Measurements from ENCODE around the gene TTC1.
"Not testable (repeated sequence)": the region's sequence is repeated elsewhere in the genome, so short reads cannot be mapped to it uniquely, and the experiment has no call there.

Gene TTC1

GRCh38 chr5:160001457-160001856 lies 7.5 kb upstream of the TTC1 start:
- no peak for DNase-seq (ENCODE audit: low spot score)

GRCh38 chr5:160007514-160007913 lies 1.4 kb upstream of the TTC1 start:
- DNase-seq (ENCODE audit: low spot score) = no peak

GRCh38 chr5:160008529-160008876 lies 436 bp upstream of the TTC1 start:
- not testable (repeated sequence) for DNase-seq (ENCODE audit: low spot score)

GRCh38 chr5:160009591-160009989 lies 651 bp downstream of the TTC1 start:
- no peak for DNase-seq (ENCODE audit: low spot score)

GRCh38 chr5:160011471-160011870 lies 2.5 kb downstream of the TTC1 start:
- no peak for DNase-seq (ENCODE audit: low spot score)

- DNase-seq (ENCODE audit: low spot score) = not testable (repeated sequence)
Measured at GRCh38 chr5:160014197-160014596, 5.3 kb downstream of the TTC1 start.

GRCh38 chr5:160018945-160019625 lies 10.1 kb downstream of the TTC1 start:
- DNase-seq (ENCODE audit: low spot score) = no peak

- DNase-seq (ENCODE audit: low spot score) = no peak
Measured at GRCh38 chr5:160020266-160020770, 11.4 kb downstream of the TTC1 start.

GRCh38 chr5:160020964-160021363 lies 12.0 kb downstream of the TTC1 start:
- no peak for DNase-seq (ENCODE audit: low spot score)

- DNase-seq (ENCODE audit: low spot score) = peak; percentile 75
Measured at GRCh38 chr5:160021831-160022446, 13.0 kb downstream of the TTC1 start.

GRCh38 chr5:160023007-160023907 lies 14.3 kb downstream of the TTC1 start:
- DNase-seq (ENCODE audit: low spot score) = no peak

- DNase-seq (ENCODE audit: low spot score) = no peak
Measured at GRCh38 chr5:160023908-160024630, 15.1 kb downstream of the TTC1 start.

GRCh38 chr5:160029004-160029403 lies 20.1 kb downstream of the TTC1 start:
- no peak for DNase-seq (ENCODE audit: low spot score)

- DNase-seq (ENCODE audit: low spot score) = no peak
Measured at GRCh38 chr5:160029540-160030139, 20.7 kb downstream of the TTC1 start.

- peak; percentile 56 for DNase-seq (ENCODE audit: low spot score)
Measured at GRCh38 chr5:160030631-160031377, 21.9 kb downstream of the TTC1 start.

GRCh38 chr5:160033546-160034252 lies 24.8 kb downstream of the TTC1 start:
- no peak for DNase-seq (ENCODE audit: low spot score)

- DNase-seq (ENCODE audit: low spot score) = no peak
Measured at GRCh38 chr5:160036243-160036642, 27.3 kb downstream of the TTC1 start.

- DNase-seq (ENCODE audit: low spot score) = no peak
Measured at GRCh38 chr5:160036884-160037283, 27.9 kb downstream of the TTC1 start.

- DNase-seq (ENCODE audit: low spot score) = no peak
Measured at GRCh38 chr5:160039810-160040470, 31.0 kb downstream of the TTC1 start.

- no peak for DNase-seq (ENCODE audit: low spot score)
Measured at GRCh38 chr5:160040471-160040835, 31.5 kb downstream of the TTC1 start.
